ENCODE data around the gene FRAS1.
"Not testable (repeated sequence)": the region's sequence is repeated elsewhere in the genome, so short reads cannot be mapped to it uniquely, and the experiment has no call there.

FRAS1 gene

GRCh38 chr4:78167510-78167909 is 110.4 kb downstream of the FRAS1 start:
- no peak for DNase-seq

- no peak for DNase-seq
Measured at GRCh38 chr4:78168029-78168428, 110.9 kb downstream of the FRAS1 start.

GRCh38 chr4:78169728-78170127 is 112.6 kb downstream of the FRAS1 start:
- DNase-seq: no peak

GRCh38 chr4:78171482-78171881 is 114.4 kb downstream of the FRAS1 start:
- DNase-seq: no peak

GRCh38 chr4:78174891-78175290 is 117.8 kb downstream of the FRAS1 start:
- DNase-seq: no peak

- DNase-seq: no peak
Measured at GRCh38 chr4:78179196-78179595, 122.1 kb downstream of the FRAS1 start.

- DNase-seq: not testable (repeated sequence)
Measured at GRCh38 chr4:78181681-78182234, 124.6 kb downstream of the FRAS1 start.

GRCh38 chr4:78184584-78184983 is 127.5 kb downstream of the FRAS1 start:
- no peak for DNase-seq

GRCh38 chr4:78185117-78185516 is 128.0 kb downstream of the FRAS1 start:
- DNase-seq: no peak

- DNase-seq: no peak
Measured at GRCh38 chr4:78186597-78187543, 129.7 kb downstream of the FRAS1 start.

- DNase-seq: no peak
Measured at GRCh38 chr4:78190068-78190467, 132.9 kb downstream of the FRAS1 start.

- no peak for DNase-seq
Measured at GRCh38 chr4:78190595-78190994, 133.5 kb downstream of the FRAS1 start.

- no peak for DNase-seq
Measured at GRCh38 chr4:78197947-78198346, 140.8 kb downstream of the FRAS1 start.

- DNase-seq: no peak
Measured at GRCh38 chr4:78199984-78200383, 142.9 kb downstream of the FRAS1 start.

- no peak for DNase-seq
Measured at GRCh38 chr4:78200949-78201348, 143.8 kb downstream of the FRAS1 start.

GRCh38 chr4:78204176-78204575 is 147.1 kb downstream of the FRAS1 start:
- DNase-seq: no peak

- peak; percentile 22 for DNase-seq
Measured at GRCh38 chr4:78205591-78205990, 148.5 kb downstream of the FRAS1 start.

- no peak for DNase-seq
Measured at GRCh38 chr4:78207541-78207940, 150.4 kb downstream of the FRAS1 start.

GRCh38 chr4:78207951-78208350 is 150.8 kb downstream of the FRAS1 start:
- no peak for DNase-seq

GRCh38 chr4:78208896-78209295 is 151.8 kb downstream of the FRAS1 start:
- not testable (repeated sequence) for DNase-seq

- no peak for DNase-seq
Measured at GRCh38 chr4:78210694-78211410, 153.7 kb downstream of the FRAS1 start.

GRCh38 chr4:78213218-78213617 is 156.1 kb downstream of the FRAS1 start:
- DNase-seq: no peak

- DNase-seq: no peak
Measured at GRCh38 chr4:78214078-78214477, 157.0 kb downstream of the FRAS1 start.

- no peak for DNase-seq
Measured at GRCh38 chr4:78217557-78217956, 160.4 kb downstream of the FRAS1 start.
